IPS DF 19.7 (cell line): ENCODE measurements around the gene SCFD2.
A peak's percentile ranks its signal among the peaks of the same experiment; 100 is the strongest.
"Not testable (repeated sequence)": the region's sequence is repeated elsewhere in the genome, so short reads cannot be mapped to it uniquely, and the experiment has no call there.

Experiments used
- DNase-seq: peaks from one replicate; pipeline ENCODE4 v3.0.0-alpha.2; 2013; ENCODE audit warnings: low read depth, low spot score

SCFD2 gene

DNA sequence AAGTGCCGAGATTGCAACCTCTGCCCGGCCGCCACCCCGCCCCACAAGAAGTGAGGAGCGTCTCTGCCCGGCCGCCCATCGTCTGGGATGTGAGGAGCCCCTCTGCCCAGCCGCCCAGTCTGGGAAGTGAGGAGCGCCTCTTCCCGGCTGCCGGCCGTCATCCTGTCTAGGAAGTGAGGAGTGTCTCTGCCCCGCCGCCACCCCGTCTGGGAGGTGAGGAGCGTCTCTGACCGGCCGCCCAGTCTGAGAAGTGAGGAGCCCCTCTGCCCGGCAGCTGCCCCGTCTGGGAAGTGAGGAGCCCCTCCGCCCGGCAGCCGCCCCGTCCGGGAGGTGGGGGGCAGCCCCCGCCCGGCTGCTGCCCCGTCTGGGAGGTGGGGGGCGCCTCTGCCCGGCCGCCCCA, 226.6 kb downstream of the SCFD2 start:
- DNase-seq = not testable (repeated sequence)

GRCh38 chr4:53137468-53137867, 228.4 kb downstream of the SCFD2 start:
- DNase-seq = no peak

DNA sequence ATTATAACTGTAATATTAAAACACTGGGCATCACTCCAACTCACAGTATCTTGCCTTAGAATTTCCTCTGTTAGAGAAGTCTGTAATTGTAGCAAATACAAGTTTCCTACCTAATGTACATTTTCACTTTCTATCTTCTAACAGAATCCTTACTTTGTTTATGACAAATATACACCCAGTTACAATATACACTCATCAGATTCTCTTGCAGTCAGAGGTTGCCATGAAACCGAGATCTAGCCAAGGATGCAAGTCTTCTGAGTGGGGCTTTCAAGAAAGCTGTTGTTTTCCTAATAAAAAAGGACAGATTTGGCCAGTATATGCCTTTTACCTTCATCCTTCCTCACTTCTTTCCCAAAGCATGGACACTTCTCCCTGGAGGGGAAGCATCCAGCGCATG, 228.9 kb downstream of the SCFD2 start:
- no peak for DNase-seq

DNA sequence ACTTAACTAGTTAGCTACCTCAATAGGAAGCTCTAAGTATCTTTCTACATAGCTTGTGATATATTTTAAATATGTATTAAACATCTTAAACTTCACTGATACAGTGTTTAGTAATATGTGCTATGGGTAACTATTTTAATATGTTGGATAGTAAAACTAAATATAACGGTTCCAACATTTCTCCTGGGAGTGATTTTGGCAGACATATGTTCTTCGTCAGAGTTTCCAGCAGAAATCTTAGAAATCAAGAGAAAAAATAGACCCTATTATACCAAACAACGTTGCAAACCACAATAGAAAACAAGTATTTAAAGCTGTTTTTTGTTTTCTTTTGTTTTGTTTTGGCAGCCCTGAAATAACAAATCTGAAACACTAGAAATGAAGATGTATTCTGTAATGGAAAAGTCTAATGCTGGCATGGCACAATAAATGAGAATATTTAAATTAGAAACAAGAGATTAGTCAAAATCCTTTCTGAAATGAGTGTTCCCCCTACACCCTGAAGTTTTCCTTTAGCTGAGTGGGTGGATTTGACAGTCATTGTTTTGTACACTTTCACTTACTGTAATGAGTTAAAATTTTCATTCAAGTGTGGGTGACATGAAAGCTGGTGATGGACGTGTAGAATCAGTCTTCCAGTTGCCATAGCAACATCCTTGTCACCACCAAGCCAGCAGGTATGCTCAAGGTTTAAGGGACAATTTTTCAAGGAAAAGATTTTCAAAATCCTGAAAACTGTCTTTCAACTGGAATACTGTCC, 233.5 kb downstream of the SCFD2 start:
- no peak for DNase-seq

GRCh38 chr4:53131562-53131925, 234.3 kb downstream of the SCFD2 start:
- DNase-seq = no peak

DNA sequence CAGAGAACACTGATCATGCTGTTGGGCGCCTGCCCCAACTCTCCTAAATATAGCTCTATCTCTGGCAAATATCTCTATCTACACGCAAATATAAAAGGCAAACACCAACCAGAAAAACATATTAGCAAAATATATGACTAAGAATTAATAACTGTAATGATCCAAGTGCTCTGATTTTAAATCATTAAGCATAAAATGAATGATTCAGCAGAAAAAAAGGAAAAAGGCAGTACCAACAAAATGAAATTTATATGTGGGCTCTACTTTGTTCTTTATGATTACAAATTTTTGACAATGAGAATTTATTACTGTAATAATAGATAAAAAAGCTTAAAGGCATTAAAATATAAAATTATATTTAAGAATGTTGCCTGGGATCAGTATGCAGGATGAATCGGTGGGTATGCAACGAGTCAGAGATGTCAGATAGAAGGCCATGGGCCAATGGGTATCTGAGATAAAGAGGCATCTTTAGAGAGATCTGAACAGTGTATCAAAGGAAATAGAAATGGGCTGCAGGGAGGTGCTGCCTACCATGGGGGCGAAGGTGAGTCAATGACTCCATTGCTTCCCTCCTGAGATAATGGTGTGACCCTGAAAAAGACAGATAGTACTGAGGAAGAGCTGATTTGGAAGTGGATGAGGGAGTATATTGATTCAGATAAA, 234.8 kb downstream of the SCFD2 start:
- DNase-seq = no peak

DNA sequence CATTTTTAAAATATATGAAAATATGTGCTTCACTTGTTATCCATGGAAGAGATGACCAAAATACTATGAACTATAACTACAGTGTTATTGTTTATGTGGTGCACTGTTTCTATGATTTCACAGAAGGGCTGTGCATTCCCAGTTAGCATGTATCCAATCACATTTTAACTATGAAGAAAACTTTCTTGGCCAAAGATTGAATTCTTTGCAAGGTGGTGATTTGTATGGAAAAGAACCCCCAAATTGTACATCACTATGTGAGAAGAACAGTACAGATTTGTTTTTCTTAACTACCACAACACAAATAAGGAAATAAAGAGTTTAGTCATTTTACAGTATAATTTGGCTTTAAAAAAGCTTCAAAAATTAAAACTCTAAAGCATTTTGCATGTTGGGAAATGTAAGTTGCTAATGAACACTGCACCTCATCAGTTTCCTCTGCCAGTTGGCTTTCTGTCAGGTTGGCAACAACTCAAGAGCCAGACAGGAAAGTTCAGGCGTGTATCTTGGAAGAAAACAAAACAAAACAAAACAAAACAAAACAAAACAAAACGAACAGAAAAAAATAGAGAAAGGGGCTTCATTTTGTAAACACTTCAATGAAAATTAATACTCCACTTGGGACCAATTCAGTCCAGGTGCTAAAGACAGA, 237.0 kb downstream of the SCFD2 start:
- no peak for DNase-seq

GRCh38 chr4:53128231-53128630, 237.6 kb downstream of the SCFD2 start:
- DNase-seq = no peak

DNA sequence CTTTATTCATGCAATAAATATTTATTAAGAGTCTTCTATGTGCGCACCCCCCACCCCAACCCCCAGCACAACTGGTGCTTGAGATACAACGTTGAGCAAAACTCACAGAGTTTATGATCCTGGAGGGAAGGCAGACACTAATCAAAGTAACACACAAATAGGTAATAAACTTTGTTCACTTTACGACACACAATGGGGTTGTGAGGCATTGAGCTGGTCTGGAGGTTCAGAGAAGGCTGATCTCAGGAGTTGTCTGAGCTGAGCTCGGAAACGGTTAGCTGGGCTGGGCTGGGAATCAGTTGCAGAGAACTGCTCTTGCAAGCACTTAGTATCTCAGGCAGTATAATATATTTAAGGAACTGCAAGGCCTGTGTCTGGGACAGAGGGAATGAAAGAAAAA, 238.5 kb downstream of the SCFD2 start:
- no peak for DNase-seq

DNA sequence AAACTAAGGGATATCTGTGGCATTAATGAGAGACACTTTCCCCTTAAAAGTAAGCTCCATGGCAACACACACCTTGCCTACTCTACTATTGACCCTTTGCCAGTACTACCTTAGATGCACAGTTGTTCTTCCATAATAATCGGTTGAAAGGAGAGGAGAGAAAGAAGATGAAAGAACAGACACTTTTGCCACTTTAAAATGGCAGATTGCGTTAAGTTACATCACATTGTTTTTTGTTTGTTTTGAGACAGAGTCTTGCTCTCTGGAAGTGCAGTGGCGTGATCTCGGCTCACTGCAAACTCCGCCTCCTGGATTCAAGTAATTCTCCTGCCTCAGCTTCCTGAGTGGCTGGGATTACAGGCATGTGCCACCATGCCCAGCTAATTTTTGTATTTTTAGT, 239.8 kb downstream of the SCFD2 start:
- DNase-seq = no peak

DNA sequence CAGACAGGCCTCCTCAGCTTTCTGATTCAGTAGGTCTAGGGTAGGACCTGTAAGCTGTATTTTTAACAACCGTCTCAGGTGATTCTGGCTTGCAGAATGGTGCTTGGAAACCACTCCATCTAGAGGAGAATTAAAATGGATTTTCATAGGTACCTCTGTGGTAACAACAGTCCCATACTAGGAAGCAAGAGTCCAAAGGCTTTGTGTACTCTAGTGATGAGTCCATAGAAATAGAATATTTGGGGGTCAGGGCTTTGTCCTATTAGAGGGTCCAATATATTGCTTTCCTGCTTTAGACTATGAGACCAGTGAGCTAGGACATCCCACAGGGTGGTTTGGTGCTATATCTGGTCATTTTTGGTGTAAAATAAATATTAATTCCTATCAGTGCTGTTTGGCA, 242.0 kb downstream of the SCFD2 start:
- DNase-seq = no peak

GRCh38 chr4:53123171-53123570, 242.7 kb downstream of the SCFD2 start:
- no peak for DNase-seq

GRCh38 chr4:53122280-53123116, 243.4 kb downstream of the SCFD2 start:
- DNase-seq = no peak

DNA sequence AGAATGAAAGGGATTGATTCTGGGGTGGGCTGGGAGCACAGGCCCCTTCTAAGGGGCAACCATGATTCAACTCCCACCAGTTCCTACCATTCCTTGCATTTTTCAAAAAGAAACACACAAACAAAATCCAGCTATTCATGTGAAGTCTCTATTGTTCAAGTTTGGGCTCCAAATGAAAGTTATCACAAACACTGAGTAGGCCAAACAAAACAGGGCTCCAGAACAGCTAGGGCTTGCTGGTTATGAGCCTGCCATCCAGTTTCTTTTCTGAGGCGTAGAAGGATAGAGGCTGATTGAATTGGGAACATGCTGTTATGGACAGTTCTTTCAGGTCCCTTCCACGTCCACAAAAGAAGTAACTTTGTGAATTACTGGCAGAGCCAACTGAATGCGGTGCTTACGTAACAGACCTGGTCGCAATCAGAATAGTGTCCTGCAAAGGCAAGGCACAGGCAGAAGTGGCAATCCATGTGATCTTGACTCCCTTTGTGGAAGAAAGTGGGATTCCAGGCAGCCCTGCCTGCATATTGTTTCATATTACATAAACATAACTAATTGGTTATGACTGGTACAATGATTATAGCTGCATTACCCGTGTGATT, 244.5 kb downstream of the SCFD2 start:
- no peak for DNase-seq

- no peak for DNase-seq
Observed at GRCh38 chr4:53120778-53121177, 245.1 kb downstream of the SCFD2 start.

- peak; percentile 7 for DNase-seq
Observed at GRCh38 chr4:53119680-53120079, 246.2 kb downstream of the SCFD2 start.

DNA sequence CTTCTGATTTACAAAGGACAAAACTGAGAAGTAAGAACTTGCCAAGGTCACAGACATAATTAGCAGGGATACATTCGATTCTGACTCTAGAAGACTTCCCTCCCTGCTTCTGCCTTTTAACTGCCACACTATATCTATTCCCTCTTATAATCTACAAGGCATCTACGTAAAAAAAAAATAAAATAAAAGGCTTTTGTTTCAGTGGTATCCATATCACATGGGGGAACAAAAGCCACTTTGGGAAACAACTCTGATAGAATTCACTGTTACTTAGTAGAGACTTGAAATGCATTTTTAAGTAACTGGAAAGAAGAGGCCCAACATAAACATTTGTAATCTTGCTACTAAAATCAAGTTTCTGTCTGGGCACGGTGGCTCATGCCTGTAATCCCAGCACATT, 247.2 kb downstream of the SCFD2 start:
- no peak for DNase-seq

DNA sequence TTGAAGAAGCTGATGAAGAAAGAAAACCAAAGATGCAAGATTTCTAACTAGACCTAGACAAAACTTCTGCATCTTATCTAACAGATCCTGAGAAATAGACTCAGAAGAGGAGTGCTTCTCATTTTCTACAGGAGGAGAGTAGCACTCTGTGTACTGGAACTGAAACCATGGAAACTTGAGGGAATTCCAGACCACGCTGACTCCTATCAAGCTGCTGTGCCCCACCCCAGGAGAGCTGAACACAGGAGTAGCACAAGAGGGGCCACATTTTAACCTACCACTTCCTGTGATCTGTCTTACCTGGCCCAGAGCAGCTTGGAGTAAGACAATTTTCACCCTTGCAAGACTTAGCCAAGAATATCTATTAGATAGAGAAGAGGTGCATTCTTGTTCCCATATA, 248.9 kb downstream of the SCFD2 start:
- no peak for DNase-seq

GRCh38 chr4:53113431-53114225, 252.2 kb downstream of the SCFD2 start:
- DNase-seq = no peak

GRCh38 chr4:53105313-53105712, 260.5 kb downstream of the SCFD2 start:
- no peak for DNase-seq

- no peak for DNase-seq
Observed at GRCh38 chr4:53103481-53103880, 262.4 kb downstream of the SCFD2 start.
